GM19043 (cell line): ENCODE data around the gene ACTN1.
"Not testable (repeated sequence)": the region's sequence is repeated elsewhere in the genome, so short reads cannot be mapped to it uniquely, and the experiment has no call there.

Source experiments
- ATAC-seq: cut with Tn5 transposase; IDR thresholded peaks from one replicate; pipeline ENCODE4 v1.9.1; 2021; ENCODE audit warnings: low read depth; ENCODE audit not compliant: unreplicated experiment

The ACTN1 gene

GRCh38 chr14:68979021-68979721 lies at the start of gene ACTN1:
Gene ACTN1 (minus strand): TSS chr14:68979302. CDS start chr14:68979056, 246 bp downstream.
- no peak for ATAC-seq

- ATAC-seq: no peak
These were observed 48.3 kb upstream of the ACTN1 start for GRCh38 chr14:69027242-69027913.

- no peak for ATAC-seq
These were observed 43.9 kb upstream of the ACTN1 start for GRCh38 chr14:69023035-69023434.

- not testable (repeated sequence) for ATAC-seq
These were observed 43.0 kb upstream of the ACTN1 start for GRCh38 chr14:69022093-69022492.

- no peak for ATAC-seq
These were observed 38.6 kb upstream of the ACTN1 start for GRCh38 chr14:69017706-69018105.

GRCh38 chr14:69014829-69015259 lies 35.7 kb upstream of the ACTN1 start:
- no peak for ATAC-seq

- ATAC-seq: no peak
These were observed 35.1 kb upstream of the ACTN1 start for GRCh38 chr14:69013943-69014782.

GRCh38 chr14:69012256-69012953 lies 33.3 kb upstream of the ACTN1 start:
- no peak for ATAC-seq

GRCh38 chr14:69010648-69011047 lies 31.5 kb upstream of the ACTN1 start:
- no peak for ATAC-seq

- ATAC-seq: no peak
These were observed 29.4 kb upstream of the ACTN1 start for GRCh38 chr14:69008421-69008884.

- ATAC-seq: no peak
These were observed 27.2 kb upstream of the ACTN1 start for GRCh38 chr14:69006346-69006745.

- ATAC-seq: no peak
These were observed 26.5 kb upstream of the ACTN1 start for GRCh38 chr14:69005432-69006148.

GRCh38 chr14:69004731-69005431 lies 25.8 kb upstream of the ACTN1 start:
- no peak for ATAC-seq

- no peak for ATAC-seq
These were observed 24.5 kb upstream of the ACTN1 start for GRCh38 chr14:69003626-69004025.

GRCh38 chr14:69002069-69002468 lies 23.0 kb upstream of the ACTN1 start:
- ATAC-seq: no peak

- ATAC-seq: no peak
These were observed 22.3 kb upstream of the ACTN1 start for GRCh38 chr14:69001375-69001774.

- ATAC-seq: no peak
These were observed 19.0 kb upstream of the ACTN1 start for GRCh38 chr14:68998062-68998461.

- no peak for ATAC-seq
These were observed 16.6 kb upstream of the ACTN1 start for GRCh38 chr14:68995731-68996130.

GRCh38 chr14:68994056-68994455 lies 15.0 kb upstream of the ACTN1 start:
- no peak for ATAC-seq
